Measurements from ENCODE around the gene MYO16. TPM values are rescaled to one million over a fixed set of nuclear protein-coding genes. Genes with fewer than 3 reads are reported as not detected.

MYO16 gene
- polyA plus RNA-seq, 2 of the 4 experiments (the other 2 are of a cell fraction) = 0.03 to 0.06 TPM

- no peak for TF ChIP-seq REST (IDR thresholded peaks at IDR 0.05)
- TF ChIP-seq FOXS1 (CRISPR knock-in tag; IDR thresholded peaks at IDR 0.05) = no peak
These were observed 583.2 kb downstream of the MYO16 start (continued) for GRCh38 chr13:109212650-109213049.

GRCh38 chr13:109213714-109214113 lies 584.3 kb downstream of the MYO16 start:
- CTCF ChIA-PET = interaction anchor here (1.5 kb wide), 1 partner anchor 8 kb away, joined by 4 read pairs; no protein-coding TSS in a partner anchor
- no peak for FAIRE-seq
- POLR2A ChIA-PET = no interaction called here
- H3K9me3 ChIP-seq = no peaks in the 10 kb centered on the region
- H3K27ac ChIP-seq = peak overlapping the region in 1 of 2 experiments; percentile 62; a peak in 3 of 6 replicates
- H3K4me1 ChIP-seq = peaks cover 43% of the 10 kb centered on the region
- DNase-seq (ENCODE audit: low read depth in 1 of 2, low spot score in 1 of 2) = no peak
- no peak for TF ChIP-seq POLR2A (IDR thresholded peaks at IDR 0.05; ENCODE audit: low read length)
- no peak for TF ChIP-seq E2F6 (IDR thresholded peaks at IDR 0.05; ENCODE audit: borderline replicate concordance, low read depth)
- TF ChIP-seq HOXA7 (CRISPR knock-in tag; IDR thresholded peaks at IDR 0.05) = no peak
- no peak for TF ChIP-seq HDAC2 (IDR thresholded peaks at IDR 0.05)
- no peak for TF ChIP-seq CEBPB (IDR thresholded peaks at IDR 0.05)
- TF ChIP-seq HOXB13 (CRISPR knock-in tag; IDR thresholded peaks at IDR 0.05; ENCODE audit: low read depth) = no peak
- no peak for TF ChIP-seq ELK1 (IDR thresholded peaks at IDR 0.05; ENCODE audit: low read depth, low read length)
- H3K4me2 ChIP-seq = no peak overlapping the region
- no peak overlapping the region for H3K4me3 ChIP-seq
- no peak for ATAC-seq
- 95% methylated on average over 4 of the region's 5 CpGs for WGBS (ENCODE audit: missing lambda C conversion rate)

- Histone ChIP-seq H3K27ac (no peak overlapping the region), H3K9me3 (no peaks in the 10 kb centered on the region), H3K4me3 (no peak overlapping the region), H3K4me2 (no peak overlapping the region), H3K4me1 (peaks cover 41% of the 10 kb centered on the region)
- TF ChIP-seq EHMT2 (IDR thresholded peaks at IDR 0.05; ENCODE audit: low read depth) (no peak), HEYL (CRISPR knock-in tag; IDR thresholded peaks at IDR 0.05) (no peak), HOXB5 (CRISPR knock-in tag; IDR thresholded peaks at IDR 0.05) (no peak), RAD21 (conservative IDR thresholded peaks at IDR 0.05 in 1 of 2, IDR thresholded peaks at IDR 0.05 in 1 of 2) (no peak), SREBF2 (IDR thresholded peaks at IDR 0.05) (no peak), POLR2A (IDR thresholded peaks at IDR 0.05; ENCODE audit: low read length) (no peak), MAFK (IDR thresholded peaks at IDR 0.05; ENCODE audit: partially characterized antibody) (no peak), JUNB (IDR thresholded peaks at IDR 0.05) (no peak), CBX8 (IDR thresholded peaks at IDR 0.05) (no peak)
- DNase-seq (ENCODE audit: low read depth in 1 of 2, low spot score in 1 of 2) = no peak
- CTCF ChIA-PET = interaction anchor here (1.5 kb wide), 1 partner anchor 9 kb away, joined by 4 read pairs; no protein-coding TSS in a partner anchor
- POLR2A ChIA-PET = no interaction called here
- ATAC-seq = no peak
- 96% methylated on average over 2 of the region's 2 CpGs for WGBS (ENCODE audit: missing lambda C conversion rate)
- FAIRE-seq = no peak
These were observed 585.0 kb downstream of the MYO16 start for GRCh38 chr13:109214393-109214792.

- Histone ChIP-seq H3K4me3 (no peak overlapping the region), H3K9me3 (no peaks in the 10 kb centered on the region), H3K4me2 (no peak overlapping the region), H3K4me1 (peaks cover 31% of the 10 kb centered on the region), H3K27ac (no peak overlapping the region)
- WGBS (ENCODE audit: missing lambda C conversion rate) = 98% methylated on average over 2 of the region's 2 CpGs
- POLR2A ChIA-PET = no interaction called here
- no peak for ATAC-seq
- no peak for FAIRE-seq
- no peak for DNase-seq (ENCODE audit: low read depth in 1 of 2, low spot score in 1 of 2)
- CTCF ChIA-PET = interaction anchor here (1.1 kb wide), 1 partner anchor 11 kb away, joined by 3 read pairs; no protein-coding TSS in a partner anchor
- TF ChIP-seq TP53 (CRISPR knock-in tag; IDR thresholded peaks at IDR 0.05) (no peak), MYC (IDR thresholded peaks at IDR 0.05; ENCODE audit: borderline replicate concordance, low read length) (no peak), MAFK (IDR thresholded peaks at IDR 0.05; ENCODE audit: partially characterized antibody) (no peak), ZSCAN20 (CRISPR knock-in tag; IDR thresholded peaks at IDR 0.05) (no peak), CBX2 (IDR thresholded peaks at IDR 0.05; ENCODE audit: borderline replicate concordance, low read depth) (no peak), ZNF302 (CRISPR knock-in tag; IDR thresholded peaks at IDR 0.05) (no peak), MAX (IDR thresholded peaks at IDR 0.05) (no peak), HDAC2 (IDR thresholded peaks at IDR 0.05) (no peak), HOXB5 (CRISPR knock-in tag; IDR thresholded peaks at IDR 0.05) (no peak), RFX5 (IDR thresholded peaks at IDR 0.05) (no peak), HEYL (CRISPR knock-in tag; IDR thresholded peaks at IDR 0.05) (no peak), CTCF (IDR thresholded peaks at IDR 0.05) (no peak), RNF2 (IDR thresholded peaks at IDR 0.05; ENCODE audit: borderline replicate concordance, low read depth) (no peak), SREBF2 (IDR thresholded peaks at IDR 0.05) (no peak), KDM5A (IDR thresholded peaks at IDR 0.05) (no peak)
These were observed 586.0 kb downstream of the MYO16 start for GRCh38 chr13:109215377-109215776.
